ENCODE results near the gene CELF2.

CELF2 gene

DNA sequence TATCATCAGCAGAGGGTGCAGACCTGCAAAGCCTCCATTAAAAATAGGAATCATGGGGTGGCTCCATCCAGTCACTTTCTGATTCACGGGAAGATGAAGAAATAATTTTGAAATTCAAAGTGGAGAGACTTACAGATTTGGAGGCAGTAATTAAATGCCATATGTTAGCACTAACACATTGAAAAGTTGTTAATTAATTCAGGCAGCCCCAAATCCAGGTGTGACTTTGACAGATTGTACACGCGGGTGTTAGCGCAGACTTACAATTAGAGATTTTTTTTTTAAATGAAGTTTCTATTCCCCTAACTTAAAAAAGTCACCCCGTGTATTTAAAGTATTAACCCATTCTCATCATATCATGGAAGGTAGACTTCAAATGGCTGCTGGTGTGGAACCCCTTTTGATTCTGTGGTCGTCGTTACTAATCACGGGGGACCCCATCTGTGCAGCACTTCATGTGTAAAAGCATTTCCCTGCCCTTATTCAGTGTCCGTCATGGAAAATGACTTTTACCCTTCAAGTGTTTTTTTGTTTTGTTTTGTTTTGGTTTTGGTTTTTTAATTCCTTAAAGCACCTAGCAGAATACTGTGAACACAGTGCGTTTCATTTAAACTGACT is 235.8 kb downstream of the CELF2 start:
- no peak for DNase-seq (ENCODE audit: low read depth, low spot score)
- no peak overlapping the region for H3K4me3 ChIP-seq (ENCODE audit: low read depth, low read length)
- ChIA-PET POLR2A (no interaction called here), CTCF (interaction anchor here (1.7 kb wide), 1 partner anchor 17 kb away, joined by 7 read pairs; no protein-coding TSS in a partner anchor)
- TF ChIP-seq, protein P1, sequence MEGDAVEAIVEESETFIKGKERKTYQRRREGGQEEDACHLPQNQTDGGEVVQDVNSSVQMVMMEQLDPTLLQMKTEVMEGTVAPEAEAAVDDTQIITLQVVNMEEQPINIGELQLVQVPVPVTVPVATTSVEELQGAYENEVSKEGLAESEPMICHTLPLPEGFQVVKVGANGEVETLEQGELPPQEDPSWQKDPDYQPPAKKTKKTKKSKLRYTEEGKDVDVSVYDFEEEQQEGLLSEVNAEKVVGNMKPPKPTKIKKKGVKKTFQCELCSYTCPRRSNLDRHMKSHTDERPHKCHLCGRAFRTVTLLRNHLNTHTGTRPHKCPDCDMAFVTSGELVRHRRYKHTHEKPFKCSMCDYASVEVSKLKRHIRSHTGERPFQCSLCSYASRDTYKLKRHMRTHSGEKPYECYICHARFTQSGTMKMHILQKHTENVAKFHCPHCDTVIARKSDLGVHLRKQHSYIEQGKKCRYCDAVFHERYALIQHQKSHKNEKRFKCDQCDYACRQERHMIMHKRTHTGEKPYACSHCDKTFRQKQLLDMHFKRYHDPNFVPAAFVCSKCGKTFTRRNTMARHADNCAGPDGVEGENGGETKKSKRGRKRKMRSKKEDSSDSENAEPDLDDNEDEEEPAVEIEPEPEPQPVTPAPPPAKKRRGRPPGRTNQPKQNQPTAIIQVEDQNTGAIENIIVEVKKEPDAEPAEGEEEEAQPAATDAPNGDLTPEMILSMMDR (IDR thresholded peaks at IDR 0.05; ENCODE audit: insufficient read depth, low read length, missing control alignments): no peak

DNA sequence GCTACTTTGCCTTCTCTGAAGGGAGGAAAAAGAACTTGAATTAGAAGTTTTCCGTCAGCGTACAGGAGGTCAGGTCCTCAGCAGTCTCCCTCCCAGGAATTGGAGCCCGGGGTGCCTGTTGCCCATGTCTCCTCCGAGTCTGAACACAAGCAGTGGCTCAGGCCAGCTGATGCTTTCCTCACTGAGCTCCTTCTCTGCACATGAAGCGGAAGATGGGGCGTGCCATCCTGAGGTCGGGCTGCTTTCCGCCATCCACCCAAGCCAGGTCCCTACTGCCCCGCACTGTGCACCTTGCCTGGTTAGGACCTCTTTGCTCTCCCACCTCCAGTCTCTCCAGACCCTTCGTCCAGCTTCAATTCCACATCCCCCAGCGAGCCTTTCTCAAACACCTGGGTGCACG is 237.5 kb downstream of the CELF2 start:
- DNase-seq (ENCODE audit: low read depth, low spot score): no peak
- TF ChIP-seq, protein P1 (IDR thresholded peaks at IDR 0.05; ENCODE audit: insufficient read depth, low read length, missing control alignments): no peak
- ChIA-PET POLR2A (no interaction called here), CTCF (no interaction called here)
- no peak overlapping the region for H3K4me3 ChIP-seq (ENCODE audit: low read depth, low read length)

DNA sequence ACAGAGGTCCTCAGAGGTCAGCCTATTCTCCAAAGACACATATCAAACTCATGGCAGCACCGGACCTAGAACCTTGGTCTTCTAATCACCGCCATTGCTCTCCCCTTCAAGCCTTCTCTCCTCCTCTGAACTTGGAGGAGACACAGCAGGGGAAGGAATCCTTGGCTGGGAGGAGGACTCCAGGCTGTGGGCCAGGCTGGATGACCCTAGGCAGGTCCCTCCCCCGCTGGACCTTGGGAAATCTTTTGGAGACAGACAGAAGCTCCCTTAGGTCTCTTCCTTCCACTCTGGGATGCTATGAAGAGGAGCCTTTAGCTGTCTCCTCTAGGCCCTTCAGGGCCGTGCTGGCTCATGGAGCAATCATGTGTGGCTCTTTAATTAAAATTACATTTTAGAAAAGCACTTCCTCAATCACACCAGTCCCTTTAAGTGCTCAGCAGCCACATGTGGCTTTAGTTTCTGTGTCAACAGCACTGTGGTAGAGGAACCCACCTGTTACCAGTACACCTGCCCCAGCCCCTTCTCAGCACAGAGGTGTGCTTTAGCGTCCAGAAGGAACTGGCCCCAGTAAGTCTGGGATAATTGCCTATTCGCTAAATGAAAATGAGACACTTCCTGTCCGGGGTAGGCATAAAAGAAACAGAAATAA is 238.2 kb downstream of the CELF2 start:
- H3K4me3 ChIP-seq (ENCODE audit: low read depth, low read length): no peak overlapping the region
- TF ChIP-seq, protein P1 (IDR thresholded peaks at IDR 0.05; ENCODE audit: insufficient read depth, low read length, missing control alignments): no peak
- POLR2A ChIA-PET: no interaction called here
- CTCF ChIA-PET: no interaction called here
- DNase-seq (ENCODE audit: low read depth, low spot score): no peak

DNA sequence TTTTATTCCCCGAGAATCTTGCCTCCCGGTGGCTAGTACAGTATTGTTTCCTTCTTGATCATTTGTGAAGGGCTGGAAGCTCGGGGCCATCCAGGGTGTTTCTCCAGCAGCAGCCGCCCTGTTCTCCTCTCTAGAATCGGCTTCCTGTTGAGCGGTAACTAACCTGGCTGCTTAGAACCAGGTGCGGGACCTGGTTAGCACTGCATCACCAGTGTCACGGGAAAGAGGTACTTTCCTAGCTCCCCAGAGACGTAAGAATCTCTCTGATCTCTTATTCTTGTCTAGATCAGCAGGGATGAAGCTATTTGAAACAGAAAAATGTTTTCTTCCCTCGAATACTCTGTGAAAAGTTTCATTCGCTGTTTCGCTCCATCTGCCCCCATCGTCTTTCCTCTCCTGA is 239.2 kb downstream of the CELF2 start:
- CTCF ChIA-PET: no interaction called here
- TF ChIP-seq, protein P1 (IDR thresholded peaks at IDR 0.05; ENCODE audit: insufficient read depth, low read length, missing control alignments): no peak
- no peak for DNase-seq (ENCODE audit: low read depth, low spot score)
- no peak overlapping the region for H3K4me3 ChIP-seq (ENCODE audit: low read depth, low read length)
- POLR2A ChIA-PET: no interaction called here

DNA sequence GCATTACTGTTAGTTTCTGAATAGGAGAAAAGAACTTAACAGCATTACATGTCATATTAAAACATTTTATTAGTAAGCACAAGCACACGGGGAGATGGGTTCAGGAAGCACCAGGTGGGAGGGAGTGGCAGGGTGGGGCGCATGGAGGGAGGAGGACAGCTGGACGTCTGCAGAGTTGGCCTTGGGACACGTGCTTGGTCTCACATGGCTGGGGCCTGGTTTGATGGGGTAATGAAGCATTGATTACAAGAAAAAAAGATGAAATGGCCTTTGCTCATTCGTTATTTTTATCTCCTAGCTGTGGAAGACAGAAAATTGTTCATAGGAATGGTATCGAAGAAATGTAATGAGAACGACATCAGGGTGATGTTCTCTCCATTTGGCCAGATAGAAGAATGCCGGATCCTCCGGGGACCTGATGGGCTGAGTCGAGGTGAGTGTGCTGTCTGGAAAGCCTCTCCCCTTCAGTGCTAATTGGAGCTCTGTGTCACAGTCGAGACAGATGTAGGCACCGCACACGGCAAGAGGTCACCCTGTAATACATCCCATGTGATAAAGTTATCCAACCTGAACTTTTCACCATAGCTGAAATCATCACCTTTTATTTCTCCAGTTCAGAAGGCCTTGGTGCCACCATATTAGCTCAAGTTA is 239.9 kb downstream of the CELF2 start:
- no peak for DNase-seq (ENCODE audit: low read depth, low spot score)
- TF ChIP-seq, protein P1 (IDR thresholded peaks at IDR 0.05; ENCODE audit: insufficient read depth, low read length, missing control alignments): no peak
- CTCF ChIA-PET: interaction anchor here (0.5 to 1.2 kb wide), 2 partner anchors 12 to 106 kb away, joined by 4 to 5 read pairs; no protein-coding TSS in a partner anchor
- no peak overlapping the region for H3K4me3 ChIP-seq (ENCODE audit: low read depth, low read length)
- POLR2A ChIA-PET: no interaction called here

DNA sequence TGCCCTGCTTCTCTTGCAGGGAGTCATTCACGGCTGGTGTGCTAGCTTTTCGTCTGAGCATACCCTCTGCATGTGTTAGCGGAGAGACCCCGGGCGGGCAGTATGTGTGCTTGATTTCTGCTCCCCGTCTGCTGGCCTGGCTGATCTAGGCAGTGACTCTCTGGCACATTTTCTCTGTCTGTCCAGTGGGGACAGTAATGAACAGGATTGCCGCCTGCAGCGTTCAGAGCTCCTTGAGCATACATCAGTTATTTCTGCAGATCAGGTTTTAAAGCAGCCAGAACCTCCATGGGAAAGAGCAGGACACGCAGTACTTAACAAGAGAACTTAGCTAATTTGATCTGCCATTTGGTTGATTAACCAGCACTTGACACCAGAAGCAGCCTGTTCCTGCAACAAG is 242.5 kb downstream of the CELF2 start:
- no peak for DNase-seq (ENCODE audit: low read depth, low spot score)
- POLR2A ChIA-PET: no interaction called here
- CTCF ChIA-PET: interaction anchor here (1.4 kb wide), 1 partner anchor 10 kb away, joined by 4 read pairs; no protein-coding TSS in a partner anchor

More for the DNA sequence above, 242.5 kb downstream of the CELF2 start:
- no peak overlapping the region for H3K4me3 ChIP-seq (ENCODE audit: low read depth, low read length)
- TF ChIP-seq, protein P1 (IDR thresholded peaks at IDR 0.05; ENCODE audit: insufficient read depth, low read length, missing control alignments): no peak
